Sigmoid colon (tissue), 7 donors: ENCODE results near the gene PELI1. TPM values are rescaled to one million over a fixed set of nuclear protein-coding genes. Genes with fewer than 3 reads are reported as not detected.

Experiments
- DNase-seq: peaks from one replicate; pipeline ENCODE4 v3.0.0-alpha.2; 2019
- H3K27ac ChIP-seq, 4 donors: fragments of 200-600 bp; sonication (generic); one replicate each; pipeline ENCODE4 v1.5.1; 2016 to 2019; ENCODE audit warnings: mild to moderate bottlenecking in 1 of 4
- H3K27me3 ChIP-seq, 3 donors: fragments of 200-600 bp; sonication (generic); one replicate each; pipeline ENCODE4 v1.5.1; 2019; ENCODE audit warnings: mild to moderate bottlenecking in 1 of 3
- H3K36me3 ChIP-seq, 4 donors: fragments of 200-600 bp; sonication (generic); one replicate each; pipeline ENCODE4 v1.5.1; 2016 to 2019
- H3K4me1 ChIP-seq, 4 donors: fragments of 200-600 bp; sonication (generic); one replicate each; pipeline ENCODE4 v1.5.1; 2017 to 2019
- H3K4me3 ChIP-seq, 4 donors: fragments of 200-600 bp; sonication (generic); one replicate each; pipeline ENCODE4 v1.5.1; 2017 to 2019; ENCODE audit warnings: mild to moderate bottlenecking in 2 of 4, moderate library complexity in 1 of 4
- H3K9me3 ChIP-seq, 4 donors: fragments of 200-600 bp in 3 of 4; sonication (generic) in 3 of 4; one replicate each; pipeline versions ENCODE4 v1.5.1 to v1.6.1; 2013 to 2019
- CTCF ChIP-seq, 4 experiments: fragments of 450-650 bp in 3 of 4; fragments of 200-600 bp in 1 of 4; IDR thresholded peaks; one replicate each; pipeline ENCODE4 v1.5.1; 2016 to 2019; ENCODE audit warnings: antibody characterized with exemption in 4 of 4, mild to moderate bottlenecking in 3 of 4, moderate library complexity in 2 of 4
- EP300 ChIP-seq, 4 donors: sonication (generic); formaldehyde crosslinking; IDR thresholded peaks; one replicate each; pipeline ENCODE4 v1.6.1; 2017; ENCODE audit warnings: antibody characterized with exemption in 4 of 4
- POLR2A ChIP-seq, 2 donors: fragments of 450-650 bp; IDR thresholded peaks; one replicate each; pipeline ENCODE4 v1.6.1; 2016; ENCODE audit warnings: antibody characterized with exemption in 2 of 2, mild to moderate bottlenecking in 2 of 2, moderate library complexity in 2 of 2
- POLR2AphosphoS5 ChIP-seq, 4 donors: sonication (generic); formaldehyde crosslinking; IDR thresholded peaks; one replicate each; pipeline ENCODE4 v1.6.1; 2017; ENCODE audit warnings: antibody characterized with exemption in 4 of 4
- WGBS, 2 donors: extraction: QIAGEN DNeasy Blood & Tissue Kit; methylation state at CpG; one replicate each; pipeline ENCODE4 v1.1.7; 2013; 5-methylcytosine and 5-hydroxymethylcytosine counted together
- intact Hi-C: fragments of 100-400 bp; cut with DNase I; formaldehyde crosslinking; loops from one replicate; pipeline ENCODE4 v1.15.1; 2023
- polyA plus RNA-seq, 3 donors: library from polyadenylated mRNA; stranded (reverse); fragments of 200-250 nt; gene quantifications; one replicate each; pipeline ENCODE4 v1.2.3, GENCODE V29; 2013
- total RNA-seq, 4 donors: library from RNA; depleted of rRNA; stranded (reverse); fragments of >200 nt; gene quantifications; one replicate each; pipeline ENCODE4 v1.1.0, GENCODE V29; 2016
- donor health status: healthy with polysubstance abuse.
- donor health status: Bipolar disorder and iron deficiency.
- donor health status: healthy.

The PELI1 gene
- total and polyA plus RNA-seq, 7 donors: 18.6 to 30.8 (median 24.3) TPM

- Histone ChIP-seq H3K27me3 (no peaks in the 10 kb centered on the region), H3K27ac (no peak overlapping the region), H3K4me1 (no peaks in the 10 kb centered on the region), H3K9me3 (no peaks in the 10 kb centered on the region), H3K36me3 (no peaks in the 10 kb centered on the region), H3K4me3 (no peak overlapping the region)
- TF ChIP-seq CTCF (IDR thresholded peaks at IDR 0.05): no peak
- TF ChIP-seq POLR2AphosphoS5 (IDR thresholded peaks at IDR 0.05): no peak
- no peak for TF ChIP-seq EP300 (IDR thresholded peaks at IDR 0.05)
- no peak for TF ChIP-seq POLR2A (IDR thresholded peaks at IDR 0.05)
- 56 to 72% methylated on average over 1 of the region's 1 CpG for WGBS, 2 donors
- intact Hi-C loops: no loop called here
- no peak for DNase-seq
Measured at GRCh38 chr2:64177315-64177714, 33.1 kb upstream of the PELI1 start.

- TF ChIP-seq EP300 (IDR thresholded peaks at IDR 0.05) (no peak), POLR2AphosphoS5 (IDR thresholded peaks at IDR 0.05) (no peak), POLR2A (IDR thresholded peaks at IDR 0.05) (no peak), CTCF (IDR thresholded peaks at IDR 0.05) (no peak)
- Histone ChIP-seq H3K27ac (no peak overlapping the region), H3K4me3 (no peak overlapping the region), H3K4me1 (no peaks in the 10 kb centered on the region), H3K36me3 (no peaks in the 10 kb centered on the region), H3K27me3 (no peaks in the 10 kb centered on the region), H3K9me3 (no peaks in the 10 kb centered on the region)
- intact Hi-C loops: no loop called here
- 93 to 97% methylated on average over 5 of the region's 5 CpGs for WGBS, 2 donors
- DNase-seq: no peak
Measured at GRCh38 chr2:64175419-64176197, 31.4 kb upstream of the PELI1 start.

DNA sequence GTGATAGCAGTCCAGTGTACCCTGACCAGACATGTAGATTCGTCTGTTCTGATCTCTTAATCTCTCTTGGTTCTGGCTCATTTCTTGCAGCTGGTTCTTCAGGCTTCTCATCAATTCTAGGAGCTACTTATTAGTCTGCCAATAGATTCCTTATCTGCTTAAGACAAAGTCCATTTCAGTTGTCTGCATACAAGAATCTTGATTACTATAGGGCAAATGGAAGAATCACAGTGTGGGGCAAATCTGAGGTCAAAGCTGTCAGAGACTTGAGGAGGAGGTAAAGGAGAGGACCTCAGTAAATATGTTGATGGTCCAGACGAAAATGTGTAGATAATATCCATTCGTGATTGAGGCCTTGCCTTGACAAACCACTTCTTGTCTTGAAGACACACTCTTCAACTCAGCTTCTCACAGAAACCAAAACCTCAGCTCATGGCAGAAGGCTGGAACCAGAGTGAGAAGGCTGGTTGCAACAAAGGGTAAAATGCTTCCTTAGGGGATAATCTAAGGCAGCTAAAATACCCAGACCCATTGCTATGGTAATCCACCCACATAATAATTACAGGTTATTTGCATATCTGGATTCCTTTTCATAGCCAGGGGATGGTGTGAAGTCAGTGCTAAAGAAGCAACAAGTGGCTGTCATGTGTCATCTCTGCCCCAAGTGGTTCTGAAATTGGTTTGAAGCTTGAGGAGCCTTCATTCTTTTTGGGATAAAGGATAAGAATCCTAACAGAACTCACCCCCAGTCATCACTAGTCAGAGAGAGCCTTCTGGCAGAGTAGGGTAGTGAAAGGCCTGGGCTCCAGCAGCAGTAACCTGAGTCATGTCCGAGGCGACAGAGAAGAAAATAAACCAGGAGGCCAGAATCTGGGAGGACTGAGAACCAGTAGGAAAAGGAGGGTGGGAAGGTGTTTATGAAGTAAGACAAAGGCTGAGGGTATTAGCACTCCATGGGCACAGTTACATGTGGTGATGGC lies 29.2 kb upstream of the PELI1 start:
- TF ChIP-seq POLR2A (IDR thresholded peaks at IDR 0.05) (no peak), CTCF (IDR thresholded peaks at IDR 0.05) (no peak), EP300 (IDR thresholded peaks at IDR 0.05) (no peak), POLR2AphosphoS5 (IDR thresholded peaks at IDR 0.05) (no peak)
- no peaks in the 10 kb centered on the region for H3K27me3 ChIP-seq
- intact Hi-C loops: no loop called here
- no peaks in the 10 kb centered on the region for H3K36me3 ChIP-seq
- DNase-seq: no peak
- H3K4me1 ChIP-seq: peaks cover 0 to 10% (median 0%) of the 10 kb centered on the region in 4 donors
- WGBS, 2 donors: 78 to 91% methylated on average over 5 of the region's 5 CpGs
- no peak overlapping the region for H3K27ac ChIP-seq
- H3K9me3 ChIP-seq: no peaks in the 10 kb centered on the region
- H3K4me3 ChIP-seq: no peak overlapping the region

- 93 to 95% methylated on average over 1 of the region's 1 CpG for WGBS, 2 donors
- no peaks in the 10 kb centered on the region for H3K36me3 ChIP-seq
- H3K4me1 ChIP-seq: peaks cover 0 to 18% (median 0%) of the 10 kb centered on the region in 4 donors
- H3K9me3 ChIP-seq: no peaks in the 10 kb centered on the region
- no peaks in the 10 kb centered on the region for H3K27me3 ChIP-seq
- no peak for DNase-seq
- H3K27ac ChIP-seq: no peak overlapping the region
- no peak overlapping the region for H3K4me3 ChIP-seq
- intact Hi-C loops: no loop called here
- no peak for TF ChIP-seq CTCF (IDR thresholded peaks at IDR 0.05)
- no peak for TF ChIP-seq POLR2AphosphoS5 (IDR thresholded peaks at IDR 0.05)
- no peak for TF ChIP-seq EP300 (IDR thresholded peaks at IDR 0.05)
- no peak for TF ChIP-seq POLR2A (IDR thresholded peaks at IDR 0.05)
Measured at GRCh38 chr2:64168756-64169155, 24.5 kb upstream of the PELI1 start.
